SK-N-SH treated with all-trans-retinoic acid at 6 μM for 48 hours (cell line): ENCODE measurements around the gene MEP1A.

ENCODE experiments used
- ATAC-seq: fragments of 200-7000 bp; cut with Tn5 transposase; 3 replicates; pipeline ENCODE4 v1.9.1; 2020; ENCODE audit warnings: mild to moderate bottlenecking, moderate library complexity
- BACH2 ChIP-seq: fragments of 250-450 bp; sonication (Bioruptor Pico); IDR thresholded peaks from 2 replicates; pipeline ENCODE4 v1.9.0; 2021; ENCODE audit warnings: mild to moderate bottlenecking, borderline replicate concordance
- CSDC2 ChIP-seq: fragments of 250-450 bp; sonication (Bioruptor Pico); IDR thresholded peaks from 2 replicates; pipeline ENCODE4 v1.5.0; 2020; ENCODE audit warnings: mild to moderate bottlenecking, moderate library complexity
- ISL1 ChIP-seq: fragments of 250-450 bp; sonication (Bioruptor Pico); IDR thresholded peaks from 2 replicates; pipeline ENCODE4 v2.1.2; 2022; ENCODE audit warnings: mild to moderate bottlenecking, moderate library complexity
- PPARA ChIP-seq: fragments of 250-450 bp; sonication (Bioruptor Pico); IDR thresholded peaks from 2 replicates; pipeline ENCODE4 v1.5.0; 2020; ENCODE audit warnings: mild to moderate bottlenecking, borderline replicate concordance
- TCF4 ChIP-seq: fragments of 250-450 bp; sonication (Bioruptor Pico); IDR thresholded peaks from 2 replicates; pipeline ENCODE4 v1.8.0; 2021; ENCODE audit warnings: mild to moderate bottlenecking, moderate library complexity, borderline replicate concordance
- ZFP3 ChIP-seq: fragments of 250-450 bp; sonication (Bioruptor Pico); IDR thresholded peaks from 2 replicates; pipeline ENCODE4 v1.5.0; 2020; ENCODE audit warnings: mild to moderate bottlenecking, moderate library complexity
- ZNF565 ChIP-seq: fragments of 450-650 bp; formaldehyde crosslinking; conservative IDR thresholded peaks from 2 replicates; pipeline ENCODE4 v1.5.0; 2020; ENCODE audit warnings: low read depth, mild to moderate bottlenecking, moderate library complexity
- ZNF70 ChIP-seq: fragments of 450-650 bp; formaldehyde crosslinking; IDR thresholded peaks from 2 replicates; pipeline ENCODE4 v1.5.0; 2020; ENCODE audit warnings: mild to moderate bottlenecking, moderate library complexity
- ZNF8 ChIP-seq: fragments of 450-650 bp; formaldehyde crosslinking; IDR thresholded peaks from 2 replicates; pipeline ENCODE4 v1.5.0; 2020; ENCODE audit warnings: mild to moderate bottlenecking, moderate library complexity
- TF ChIP-seq, protein P1 (sequence below): fragments of 250-450 bp; sonication (Bioruptor Pico); IDR thresholded peaks from 2 replicates; pipeline ENCODE4 v1.8.0; 2020; ENCODE audit warnings: mild to moderate bottlenecking, moderate library complexity, borderline replicate concordance

MEP1A gene

GRCh38 chr6:46888031-46888430, 94.8 kb downstream of the MEP1A start:
- TF ChIP-seq PPARA (CRISPR knock-in tag), result no peak
- no peak for TF ChIP-seq BACH2 (CRISPR knock-in tag)
- TF ChIP-seq ISL1 (CRISPR knock-in tag), result no peak
- TF ChIP-seq, protein P1, sequence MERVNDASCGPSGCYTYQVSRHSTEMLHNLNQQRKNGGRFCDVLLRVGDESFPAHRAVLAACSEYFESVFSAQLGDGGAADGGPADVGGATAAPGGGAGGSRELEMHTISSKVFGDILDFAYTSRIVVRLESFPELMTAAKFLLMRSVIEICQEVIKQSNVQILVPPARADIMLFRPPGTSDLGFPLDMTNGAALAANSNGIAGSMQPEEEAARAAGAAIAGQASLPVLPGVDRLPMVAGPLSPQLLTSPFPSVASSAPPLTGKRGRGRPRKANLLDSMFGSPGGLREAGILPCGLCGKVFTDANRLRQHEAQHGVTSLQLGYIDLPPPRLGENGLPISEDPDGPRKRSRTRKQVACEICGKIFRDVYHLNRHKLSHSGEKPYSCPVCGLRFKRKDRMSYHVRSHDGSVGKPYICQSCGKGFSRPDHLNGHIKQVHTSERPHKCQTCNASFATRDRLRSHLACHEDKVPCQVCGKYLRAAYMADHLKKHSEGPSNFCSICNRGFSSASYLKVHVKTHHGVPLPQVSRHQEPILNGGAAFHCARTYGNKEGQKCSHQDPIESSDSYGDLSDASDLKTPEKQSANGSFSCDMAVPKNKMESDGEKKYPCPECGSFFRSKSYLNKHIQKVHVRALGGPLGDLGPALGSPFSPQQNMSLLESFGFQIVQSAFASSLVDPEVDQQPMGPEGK, result no peak
- no peak for TF ChIP-seq TCF4 (CRISPR knock-in tag)
- no peak for TF ChIP-seq ZNF70 (CRISPR knock-in tag)
- TF ChIP-seq ZNF565, result no peak
- TF ChIP-seq ZFP3 (CRISPR knock-in tag), result no peak
- TF ChIP-seq CSDC2 (CRISPR knock-in tag), result no peak
- no peak for ATAC-seq

GRCh38 chr6:46888578-46888977, 95.4 kb downstream of the MEP1A start:
- no peak for TF ChIP-seq ZNF8
- ATAC-seq, result no peak
